ENCODE results near the gene CASZ1. TPM values are rescaled to one million over a fixed set of nuclear protein-coding genes. Genes with fewer than 3 reads are reported as not detected.

The CASZ1 gene
- total and polyA plus RNA-seq, 3 donors from 2014 or later: 9.4 to 12.3 (median 10.3) TPM

DNA sequence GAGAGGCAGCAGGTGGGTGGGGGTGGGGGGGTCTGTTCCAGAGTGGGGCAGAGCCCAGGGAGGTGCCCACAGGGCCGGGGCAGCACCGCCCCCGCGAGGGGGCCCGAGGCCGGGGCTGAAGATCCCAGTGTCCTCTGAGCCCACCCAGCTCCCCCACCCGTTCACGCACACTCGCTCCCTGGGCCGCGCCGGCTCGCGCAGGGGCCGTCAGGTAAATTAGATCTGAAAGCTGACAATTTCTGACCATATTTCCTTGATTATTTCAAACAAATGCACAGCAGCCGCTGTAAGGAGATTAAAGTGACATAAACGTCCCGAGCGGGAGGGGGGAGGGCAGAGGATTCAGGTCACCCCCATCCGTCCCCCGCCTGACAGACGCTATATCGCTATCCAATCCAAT, 118.0 kb downstream of the CASZ1 start:
- intact Hi-C loops (cut with DNase I; ENCODE audit: low total_unique reads): no loop called here
- no peak overlapping the region for H3K27ac ChIP-seq
- no peak overlapping the region for H3K4me3 ChIP-seq
- no peaks in the 10 kb centered on the region for H3K9me3 ChIP-seq
- H3K4me1 ChIP-seq: no peaks in the 10 kb centered on the region
- DNase-seq: no peak
- TF ChIP-seq POLR2A (IDR thresholded peaks at IDR 0.05) (no peak), CTCF (IDR thresholded peaks at IDR 0.05) (no peak)
- no peaks in the 10 kb centered on the region for H3K27me3 ChIP-seq
- WGBS, 2 donors: 88 to 90% methylated on average over 23 of the region's 23 CpGs
- no peaks in the 10 kb centered on the region for H3K36me3 ChIP-seq (ENCODE audit: low read depth, missing control alignments)

DNA sequence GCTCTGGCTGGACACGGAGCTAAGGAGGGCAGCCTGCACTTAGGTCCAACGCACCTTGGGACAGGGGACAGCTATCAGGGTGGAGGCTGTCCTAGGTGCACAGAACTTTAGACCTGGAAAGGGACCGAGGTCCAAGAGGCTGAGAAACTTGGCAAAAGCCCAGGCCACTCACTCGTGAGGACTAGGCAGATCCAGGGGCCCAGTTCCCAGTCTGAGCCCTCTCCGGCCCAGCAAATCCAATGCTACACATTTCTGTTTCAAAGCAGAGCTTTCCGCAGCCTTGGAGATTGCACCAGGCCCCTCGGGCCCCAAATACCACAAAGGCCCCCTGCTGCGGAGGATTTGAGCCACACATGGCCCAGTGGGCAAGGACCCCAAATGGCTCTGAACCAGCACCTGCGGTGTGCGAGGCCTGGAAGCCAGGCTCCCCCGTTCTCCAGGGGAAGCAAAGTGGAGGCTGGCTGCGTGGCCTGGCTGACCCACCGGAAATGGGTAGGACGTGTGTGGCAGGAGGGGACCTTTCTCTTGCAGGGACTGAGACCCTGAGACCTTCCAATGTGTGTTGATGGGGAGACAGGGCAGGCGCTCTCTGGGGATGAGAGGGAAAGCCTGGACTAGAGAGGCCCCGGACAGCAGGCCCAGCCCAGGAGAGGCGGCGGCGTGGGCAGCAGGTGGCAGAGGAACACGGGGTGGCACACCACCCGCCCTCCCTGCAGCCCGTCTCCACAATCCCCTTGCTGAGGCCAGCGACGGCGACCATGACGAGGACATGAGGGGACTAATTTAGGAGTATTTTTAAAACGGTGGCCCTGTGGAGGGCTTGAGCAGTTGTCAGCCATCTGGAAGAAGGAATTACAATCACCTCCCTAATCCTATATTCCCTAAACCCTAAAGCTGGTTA, 118.7 kb downstream of the CASZ1 start:
- Histone ChIP-seq H3K4me1 (no peaks in the 10 kb centered on the region), H3K27me3 (no peaks in the 10 kb centered on the region), H3K4me3 (no peak overlapping the region), H3K36me3 (ENCODE audit: low read depth, missing control alignments) (no peaks in the 10 kb centered on the region), H3K9me3 (no peaks in the 10 kb centered on the region), H3K27ac (no peak overlapping the region)
- DNase-seq: no peak
- TF ChIP-seq CTCF (IDR thresholded peaks at IDR 0.05) (no peak), POLR2A (IDR thresholded peaks at IDR 0.05) (no peak)
- WGBS, 2 donors: 84% methylated on average over 23 to 27 of the region's 27 CpGs
- intact Hi-C loops (cut with DNase I; ENCODE audit: low total_unique reads): no loop called here

DNA sequence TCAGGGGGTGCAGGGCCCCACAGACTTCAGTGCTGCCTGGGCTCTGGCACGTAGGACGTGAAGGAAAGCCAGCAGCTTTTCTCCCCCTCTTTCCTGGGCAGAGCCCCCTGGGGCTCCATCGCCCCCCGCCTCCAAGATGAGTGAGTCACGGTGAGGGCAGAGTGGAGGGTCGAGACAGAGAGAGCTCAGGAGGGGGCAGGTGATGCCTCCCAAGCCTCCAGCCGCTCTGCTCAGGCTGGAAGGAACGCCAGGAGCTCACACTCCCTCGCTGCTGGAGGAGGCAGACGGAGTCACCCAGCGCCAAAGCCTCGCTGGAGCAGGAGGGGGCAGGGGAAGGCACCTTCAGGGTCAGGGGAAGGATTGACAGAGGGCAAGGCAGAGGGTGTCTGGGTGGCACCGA, 119.5 kb downstream of the CASZ1 start:
- Histone ChIP-seq H3K27ac (no peak overlapping the region), H3K4me3 (no peak overlapping the region), H3K36me3 (ENCODE audit: low read depth, missing control alignments) (no peaks in the 10 kb centered on the region), H3K27me3 (no peaks in the 10 kb centered on the region), H3K4me1 (no peaks in the 10 kb centered on the region), H3K9me3 (no peaks in the 10 kb centered on the region)
- DNase-seq: no peak
- intact Hi-C loops (cut with DNase I; ENCODE audit: low total_unique reads): no loop called here
- TF ChIP-seq POLR2A (IDR thresholded peaks at IDR 0.05): no peak
- TF ChIP-seq CTCF (IDR thresholded peaks at IDR 0.05): no peak
- WGBS, 2 donors: 81 to 84% methylated on average over 11 to 12 of the region's 13 CpGs

- intact Hi-C loops (cut with DNase I; ENCODE audit: low total_unique reads): no loop called here
Measured at GRCh38 chr1:10675813-10676212, 120.6 kb downstream of the CASZ1 start.

More at GRCh38 chr1:10675813-10676212, 120.6 kb downstream of the CASZ1 start:
- Histone ChIP-seq H3K36me3 (ENCODE audit: low read depth, missing control alignments) (no peaks in the 10 kb centered on the region), H3K4me1 (no peaks in the 10 kb centered on the region), H3K27me3 (no peaks in the 10 kb centered on the region), H3K9me3 (no peaks in the 10 kb centered on the region), H3K4me3 (no peak overlapping the region), H3K27ac (no peak overlapping the region)
- no peak for DNase-seq
- TF ChIP-seq POLR2A (IDR thresholded peaks at IDR 0.05) (no peak), CTCF (IDR thresholded peaks at IDR 0.05) (no peak)
- WGBS, 2 donors: 89 to 95% methylated on average over 3 of the region's 5 CpGs

All from testis (tissue), 3 donors.